Activated effector memory CD4-positive, alpha-beta T cell treated with Interleukin-2 at 50 U/mL for 16 hours (primary cell): ENCODE measurements around the gene DPP4.

Source experiments
- DNase-seq: peaks from one replicate; pipeline ENCODE4 v3.0.0-alpha.2; 2020

The DPP4 gene

GRCh38 chr2:162085090-162085891, 11.3 kb upstream of the DPP4 start:
- no peak for DNase-seq

DNA sequence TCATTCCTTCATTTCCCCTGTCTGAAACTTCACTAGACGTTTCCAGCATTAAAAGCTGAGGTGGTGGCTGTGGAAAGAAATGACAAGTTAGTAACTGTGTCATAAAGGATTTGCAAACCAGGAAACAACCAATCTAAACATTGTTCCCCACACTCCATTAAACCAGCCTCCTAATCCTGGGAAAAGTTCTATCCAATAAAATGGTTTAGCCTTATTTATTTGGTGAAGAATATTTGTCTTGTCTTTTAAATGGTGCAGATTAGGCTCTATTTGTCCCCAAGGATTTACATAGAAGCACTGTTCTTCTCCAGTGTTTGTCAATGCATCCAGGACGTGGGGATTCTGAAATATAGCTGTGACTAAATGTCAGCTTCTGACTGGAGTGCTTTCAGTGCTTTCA, 10.5 kb upstream of the DPP4 start:
- no peak for DNase-seq

GRCh38 chr2:162082681-162083080, 8.7 kb upstream of the DPP4 start:
- no peak for DNase-seq

DNA sequence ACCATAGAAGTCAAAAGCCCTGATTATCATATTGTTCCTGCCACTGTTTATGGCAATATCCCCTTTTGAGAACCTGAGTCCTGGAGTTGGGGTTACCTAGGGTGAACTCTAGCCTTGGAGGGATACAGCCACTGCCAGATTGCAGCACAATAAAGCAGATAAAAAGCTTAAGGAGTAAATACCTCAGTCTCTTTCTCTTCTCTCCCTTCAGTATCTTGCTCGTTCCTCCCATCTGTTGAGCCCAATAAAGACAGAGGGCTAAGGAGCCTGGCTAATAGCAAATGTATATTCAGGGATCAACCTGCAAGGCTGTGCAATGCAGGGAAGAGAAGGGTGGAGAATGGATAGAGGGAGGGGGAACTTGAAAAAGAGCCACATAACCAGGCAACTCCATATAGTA, 8.0 kb upstream of the DPP4 start:
- DNase-seq = no peak

- no peak for DNase-seq
Observed at GRCh38 chr2:162079514-162079913, 5.5 kb upstream of the DPP4 start.

GRCh38 chr2:162075689-162076132, 1.7 kb upstream of the DPP4 start:
- DNase-seq = no peak

DNA sequence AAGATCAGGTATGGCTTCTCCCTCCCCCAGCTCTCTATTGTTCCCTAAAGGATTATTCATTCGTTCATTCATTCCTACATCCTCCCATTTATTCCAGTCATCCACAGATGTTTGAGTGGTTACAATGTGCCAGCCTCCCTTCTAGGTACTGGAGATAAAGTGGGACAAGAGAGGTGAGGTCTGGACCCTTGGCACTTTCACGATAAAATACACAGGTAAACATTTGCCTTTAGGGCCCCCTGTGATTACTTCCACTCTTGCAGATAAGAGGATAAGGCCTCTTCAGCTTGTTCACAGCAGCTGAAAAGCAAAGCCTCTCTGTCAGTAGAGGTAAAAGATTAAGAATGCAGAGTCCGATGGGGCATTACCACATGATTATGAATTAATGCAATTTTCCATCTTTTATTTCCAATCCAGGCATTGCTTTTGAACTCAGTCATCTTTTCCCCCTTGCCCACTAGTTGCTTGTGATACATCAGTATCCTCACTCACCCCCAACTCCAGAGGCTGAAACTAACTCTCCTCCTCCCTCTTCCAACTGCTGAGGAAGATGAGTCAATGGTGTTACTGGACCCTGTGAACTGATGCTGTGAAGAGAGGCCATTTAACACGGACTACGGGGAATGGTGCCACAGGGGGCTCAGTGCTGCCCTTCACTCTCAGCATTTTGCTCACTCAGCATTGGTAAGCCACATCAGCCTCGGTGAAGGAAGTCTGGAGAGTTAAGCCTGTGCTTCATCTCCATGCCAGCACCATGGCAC, 1.1 kb upstream of the DPP4 start:
- no peak for DNase-seq

DNA sequence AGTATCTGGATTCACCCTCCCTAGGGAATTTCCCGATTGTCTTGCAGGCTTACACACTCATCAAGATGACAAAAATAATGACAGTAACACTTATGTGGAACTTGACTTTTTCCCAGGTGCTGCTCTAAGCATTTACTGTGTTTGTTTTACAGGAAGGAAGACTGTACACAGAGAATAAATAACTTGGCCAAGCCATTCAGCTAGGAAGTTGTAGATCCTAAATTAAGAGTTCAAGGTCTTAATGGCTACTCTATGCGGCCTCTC, 549 bp upstream of the DPP4 start:
- no peak for DNase-seq

DNA sequence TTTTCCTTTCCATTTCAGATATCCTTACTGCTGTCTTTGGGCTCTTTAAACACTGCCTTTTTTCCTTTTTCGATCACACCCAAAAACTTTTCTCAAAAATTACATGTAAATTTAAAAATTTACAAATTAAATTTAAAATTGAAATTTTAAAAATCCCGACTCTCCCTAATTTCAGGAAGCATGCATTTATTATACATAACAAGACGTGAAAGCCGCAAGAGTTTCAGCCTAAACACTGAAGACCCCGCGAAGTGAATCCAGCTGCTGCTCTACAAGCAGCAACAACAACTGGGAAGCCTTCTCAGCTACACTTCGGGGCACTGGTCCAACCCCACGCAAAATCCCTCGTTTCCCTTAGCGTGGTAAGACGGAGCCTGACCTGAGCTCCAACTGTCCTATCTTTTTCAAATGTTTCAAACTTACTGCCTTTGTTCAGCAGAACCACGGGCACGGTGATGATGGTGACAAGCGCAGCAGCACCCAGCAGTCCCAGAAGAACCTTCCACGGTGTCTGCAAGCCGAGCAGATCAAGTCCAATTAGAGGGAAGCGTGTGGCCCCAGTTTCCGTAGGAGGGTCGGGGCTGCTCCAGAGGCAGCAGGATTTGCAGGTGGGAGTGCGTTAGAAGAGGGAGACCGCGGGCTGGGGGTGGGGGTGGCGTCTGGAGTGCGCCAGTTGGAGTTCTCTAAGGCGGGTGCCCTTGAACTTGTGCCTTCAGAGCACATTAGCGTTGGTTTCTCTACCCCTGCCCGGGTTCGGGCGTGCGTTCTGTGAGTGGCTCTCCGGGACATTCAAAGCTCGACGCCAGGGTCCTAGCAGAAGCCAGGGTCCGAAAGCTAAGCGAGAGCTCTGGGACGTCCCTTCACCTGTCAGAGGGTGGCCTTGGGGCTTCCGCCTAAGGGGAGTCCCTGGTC, 783 bp downstream of the DPP4 start:
- DNase-seq = peak; percentile 18

DNA sequence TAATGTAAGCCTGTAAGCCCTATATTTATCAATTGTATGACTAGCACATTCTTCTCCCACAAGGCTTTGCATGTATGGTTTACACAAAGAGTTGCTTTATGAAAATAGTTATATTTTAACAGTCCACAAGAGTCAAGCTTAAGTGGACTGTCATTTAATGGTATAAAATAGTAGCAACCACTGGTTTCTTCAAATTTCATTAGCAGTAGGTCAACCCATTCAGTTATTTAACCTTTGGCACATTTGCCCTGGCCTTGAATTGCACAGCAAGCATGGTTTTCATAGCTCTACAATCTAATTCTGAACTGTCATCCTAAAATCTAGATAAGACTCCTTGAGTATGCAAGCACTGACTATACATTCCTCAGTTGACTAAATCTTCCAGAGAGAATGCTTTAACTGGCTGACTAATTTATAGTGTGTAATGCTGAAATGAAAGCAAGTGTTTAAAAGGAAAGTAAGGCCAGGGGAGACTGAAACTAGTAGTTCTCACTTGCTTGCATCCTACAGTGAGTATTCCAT, 1.8 kb downstream of the DPP4 start:
- no peak for DNase-seq

GRCh38 chr2:162071001-162071400, 3.0 kb downstream of the DPP4 start:
- no peak for DNase-seq

DNA sequence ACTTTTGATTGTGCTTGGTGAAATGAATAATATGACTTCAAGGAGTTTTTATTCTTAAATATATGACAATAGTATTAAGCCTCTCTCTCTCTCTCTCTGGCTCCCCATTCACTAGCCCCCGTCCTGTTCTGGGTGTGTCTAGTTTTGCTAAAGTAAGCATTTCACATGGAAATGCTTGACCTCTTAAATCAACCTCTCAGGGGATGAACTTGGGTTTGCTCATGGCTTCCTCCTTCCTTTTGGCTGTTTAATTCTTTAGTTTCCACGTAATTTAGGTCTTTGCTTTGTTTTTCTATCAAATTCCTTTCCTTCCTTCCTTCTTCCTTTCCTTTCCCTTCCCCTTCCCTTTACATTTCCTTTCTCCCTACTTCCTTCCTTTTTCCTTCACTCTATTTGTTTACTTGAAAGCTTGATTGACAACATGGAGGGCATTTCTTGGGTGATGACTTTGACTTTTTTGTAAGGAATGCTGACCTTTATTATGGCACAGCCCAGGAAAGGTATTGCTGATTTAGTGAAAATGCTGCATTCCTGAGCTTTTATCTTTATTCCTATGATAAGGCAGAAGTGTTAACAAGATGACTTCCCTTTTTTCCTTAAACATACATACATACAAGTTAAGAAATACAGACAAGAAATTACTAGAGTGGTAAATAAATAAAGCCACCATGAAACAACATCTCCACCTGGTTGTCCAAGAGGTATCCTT, 3.6 kb downstream of the DPP4 start:
- no peak for DNase-seq

DNA sequence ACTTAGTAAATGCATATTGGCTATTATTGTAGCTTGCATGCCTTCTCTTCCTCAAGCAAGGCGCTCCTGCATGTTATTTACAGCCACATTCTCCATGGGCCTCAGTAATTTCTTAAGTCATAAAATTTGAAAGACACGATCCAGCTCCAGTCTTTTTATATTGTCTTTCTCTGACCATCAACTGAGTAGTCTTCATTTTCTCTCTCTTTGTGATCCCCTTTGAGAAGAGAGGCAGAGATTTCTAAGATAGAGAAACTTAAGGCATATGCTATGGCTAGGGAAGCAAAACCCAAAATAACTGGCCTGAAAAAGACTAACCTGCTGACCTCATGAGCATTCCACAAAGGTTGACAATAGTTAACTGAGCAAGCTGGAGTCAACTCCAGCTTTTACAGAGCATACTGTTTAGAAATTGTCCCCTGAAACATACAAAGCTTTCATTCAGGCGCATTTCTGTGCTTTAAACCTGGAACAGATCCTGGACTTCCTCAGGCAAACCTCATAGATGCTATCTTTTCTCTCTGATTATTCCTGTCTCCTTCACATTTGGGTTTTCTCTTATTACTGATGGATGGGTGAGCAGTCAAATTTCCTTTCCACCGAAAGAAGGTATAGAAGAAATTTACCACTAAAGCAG, 4.6 kb downstream of the DPP4 start:
- no peak for DNase-seq

DNA sequence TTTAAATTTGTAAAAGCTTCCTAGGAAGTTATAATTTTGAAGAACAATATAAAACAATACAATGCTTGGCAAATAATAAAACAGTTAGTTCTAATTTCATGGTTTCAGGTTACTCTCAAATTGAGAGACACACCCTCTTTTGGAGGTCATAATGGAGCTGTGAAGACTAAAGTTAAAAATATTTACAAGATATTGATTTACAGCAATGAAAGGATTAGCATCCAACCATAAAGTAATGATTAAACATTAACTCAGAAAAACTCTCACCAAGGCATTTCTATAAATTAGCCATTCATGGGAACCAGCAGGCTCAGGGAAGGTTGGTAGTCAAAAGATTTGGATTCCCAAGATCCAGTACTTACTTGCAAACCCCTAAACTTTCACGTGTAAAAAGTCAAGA, 6.4 kb downstream of the DPP4 start:
- DNase-seq = no peak

GRCh38 chr2:162065767-162066166, 8.2 kb downstream of the DPP4 start:
- DNase-seq = no peak

- DNase-seq = no peak
Observed at GRCh38 chr2:162063899-162064298, 10.1 kb downstream of the DPP4 start.

DNA sequence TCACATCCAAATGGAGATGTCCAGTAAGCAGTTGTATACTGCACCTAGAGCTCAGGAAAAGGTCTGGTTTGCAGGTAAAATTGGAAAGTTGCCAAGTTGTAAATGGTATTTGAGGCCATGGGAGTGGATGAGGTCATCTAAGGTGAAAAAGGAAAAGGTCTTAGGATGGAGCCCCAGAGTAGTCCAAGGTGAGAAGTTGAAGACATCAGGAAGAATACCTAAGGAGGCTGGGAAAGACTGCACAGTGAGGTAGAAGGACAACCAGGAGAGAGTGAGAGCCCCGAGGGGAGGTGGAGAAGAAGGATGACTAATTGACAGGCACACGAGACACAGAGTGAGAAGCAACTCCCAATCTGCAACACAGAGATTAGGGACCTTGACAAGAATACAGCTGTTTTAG, 10.7 kb downstream of the DPP4 start:
- no peak for DNase-seq

GRCh38 chr2:162062559-162062958, 11.5 kb downstream of the DPP4 start:
- no peak for DNase-seq

DNA sequence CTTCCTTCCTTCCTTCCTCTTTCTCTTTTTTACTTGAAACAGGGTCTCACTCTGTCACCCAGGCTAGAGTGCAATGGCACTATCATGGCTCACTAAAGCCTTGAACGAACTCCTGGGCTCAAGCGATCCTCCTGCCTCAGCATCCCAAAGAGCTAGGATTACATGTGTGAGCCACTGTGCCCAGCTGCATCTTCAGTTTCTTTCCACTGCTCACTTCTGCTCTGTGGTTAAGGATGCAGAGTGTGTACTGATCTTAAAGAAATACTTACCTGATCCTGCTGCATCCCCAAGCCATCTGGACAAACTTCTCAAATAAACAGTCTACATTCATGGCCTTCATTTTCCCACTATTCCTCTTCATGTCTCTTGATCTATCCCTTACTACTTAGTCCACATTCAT, 13.0 kb downstream of the DPP4 start:
- DNase-seq = no peak

DNA sequence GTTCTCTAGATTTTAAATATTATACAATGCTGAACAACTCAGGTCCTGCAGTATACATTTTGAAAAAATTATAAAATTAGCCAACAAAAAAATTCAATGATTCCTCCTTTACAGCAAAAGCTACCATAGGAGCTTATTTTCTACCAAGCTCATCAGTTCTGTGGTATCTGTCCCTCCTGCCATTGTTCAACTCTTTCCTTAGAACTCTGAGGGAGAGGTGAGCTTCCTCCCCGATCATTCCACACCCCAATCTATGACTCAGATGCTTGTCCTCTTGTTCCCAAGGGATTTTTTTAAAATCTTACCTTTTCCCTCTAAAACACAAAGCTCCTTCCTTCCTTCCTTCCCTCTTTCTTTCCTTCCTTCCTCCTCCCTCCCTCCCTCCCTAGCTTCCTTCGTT, 13.5 kb downstream of the DPP4 start:
- no peak for DNase-seq

DNA sequence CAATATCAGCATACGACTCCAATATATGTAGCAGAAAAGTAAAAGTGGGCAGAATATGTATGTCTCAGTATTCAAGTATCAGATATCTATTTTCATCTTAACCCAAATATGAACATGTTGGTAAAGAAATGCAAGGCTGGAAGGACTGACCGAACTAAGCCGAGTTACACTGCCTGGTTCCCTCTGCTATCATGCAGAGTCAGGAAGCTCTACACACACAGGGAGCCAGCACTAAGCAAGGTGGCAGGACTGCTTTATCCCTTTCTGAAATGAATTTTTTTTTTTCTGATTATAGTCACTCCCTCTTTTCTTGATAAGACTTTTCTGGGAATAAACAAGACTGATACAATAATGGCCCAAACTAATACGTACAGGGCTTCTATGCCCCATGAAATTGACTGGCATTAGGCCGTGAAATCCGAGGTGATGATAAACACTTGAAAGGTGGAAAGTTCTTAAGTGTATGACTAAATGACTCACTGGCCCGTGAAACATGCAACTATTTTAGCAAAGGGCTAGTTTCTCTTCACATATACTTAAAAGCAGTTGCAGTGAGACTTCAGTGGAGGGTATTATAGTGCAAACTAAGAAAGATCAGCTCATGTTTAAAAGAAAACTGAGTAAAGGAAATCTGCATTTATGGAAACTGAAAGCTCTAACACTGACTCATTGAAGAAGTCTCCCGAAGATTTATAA, 14.9 kb downstream of the DPP4 start:
- no peak for DNase-seq

- DNase-seq = no peak
Observed at GRCh38 chr2:162057426-162057825, 16.6 kb downstream of the DPP4 start.
